ENCODE measurements around the gene GTF3C4.

- TF ChIP-seq CTCF (IDR thresholded peaks at IDR 0.05; ENCODE audit: low read depth, low read length, poor library complexity, severe bottlenecking): no peak
- no peak for TF ChIP-seq EZH2phosphoT487 (IDR thresholded peaks at IDR 0.05; ENCODE audit: borderline replicate concordance, low read length)
Observed at GRCh38 chr9:132742821-132743311, 72.6 kb downstream of the GTF3C4 start.
